ENCODE measurements around the gene NACA2. TPM values are rescaled to one million over a fixed set of nuclear protein-coding genes. Genes with fewer than 3 reads are reported as not detected.

The NACA2 gene
- total RNA-seq = not detected
- long read RNA-seq = 0 reads

DNA sequence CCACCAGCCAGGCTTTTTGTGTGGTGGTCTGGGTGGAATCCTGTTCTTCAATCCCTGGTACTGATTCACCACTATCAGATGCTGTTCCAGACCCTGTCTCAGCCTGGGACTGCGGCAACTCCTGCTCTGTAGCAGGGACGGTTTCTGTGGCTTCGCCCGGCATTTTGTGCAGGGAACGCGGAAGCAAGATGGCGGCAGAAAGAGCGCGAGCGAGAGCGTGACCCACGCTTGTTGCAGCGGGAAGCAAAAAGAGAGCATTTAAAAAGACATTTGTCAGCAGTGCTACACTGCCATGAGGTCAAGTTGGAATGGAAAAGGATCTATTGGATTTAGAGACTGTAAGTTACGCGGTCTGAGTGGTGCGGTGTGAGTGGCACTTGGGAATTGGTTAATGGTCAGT, at the start of gene NACA2:
Gene NACA2 (minus strand): TSS at position 202 of the 400 bp plus-strand sequence. CDS start 39 bp downstream, at position 163.
- H3K4me1 ChIP-seq = no peaks in the 10 kb centered on the region
- H3K27ac ChIP-seq (replicated peaks) = no peak within 1 kb of the TSS
- TF ChIP-seq CTCF (IDR thresholded peaks at IDR 0.05; ENCODE audit: borderline replicate concordance) = no peak
- H3K4me3 ChIP-seq = no peak within 1 kb of the TSS
- H3K27me3 ChIP-seq (ENCODE audit: low read depth) = peaks cover 64% of the 10 kb centered on the region
- H3K9me3 ChIP-seq (replicated peaks) = no peaks in the 10 kb centered on the region
- intact Hi-C loops (cut with micrococcal nuclease) = no loop called here
- DNase-seq = no peak
- H3K36me3 ChIP-seq = no peaks in the 10 kb centered on the region

- peaks cover 21% of the 10 kb centered on the region for H3K27me3 ChIP-seq (ENCODE audit: low read depth)
- H3K36me3 ChIP-seq = no peaks in the 10 kb centered on the region
- peaks cover 20% of the 10 kb centered on the region for H3K9me3 ChIP-seq (replicated peaks)
- no peaks in the 10 kb centered on the region for H3K4me1 ChIP-seq
- intact Hi-C loops (cut with micrococcal nuclease) = no loop called here
- no peak for TF ChIP-seq CTCF (IDR thresholded peaks at IDR 0.05; ENCODE audit: borderline replicate concordance)
- no peak for DNase-seq
- no peak overlapping the region for H3K27ac ChIP-seq (replicated peaks)
- no peak overlapping the region for H3K4me3 ChIP-seq
These were observed 48.8 kb upstream of the NACA2 start for GRCh38 chr17:61639818-61640217.

DNA sequence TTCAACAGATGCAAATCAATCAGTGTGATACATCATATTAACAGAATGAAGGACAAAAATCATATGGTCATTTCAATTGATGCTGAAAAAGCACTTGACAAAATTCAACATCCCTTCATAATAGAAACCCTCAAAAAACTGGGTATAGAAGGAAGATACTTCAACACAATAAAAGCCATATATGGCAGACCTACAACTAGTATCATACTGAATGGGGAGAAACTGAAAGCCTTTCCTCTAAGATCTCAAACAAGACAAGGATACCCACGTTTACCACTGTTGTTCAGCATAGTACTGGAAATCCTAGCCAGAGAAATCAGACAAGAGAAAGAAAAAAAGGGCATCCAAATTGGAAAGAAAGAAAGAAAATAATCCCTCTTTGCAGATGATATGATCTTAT, 47.1 kb upstream of the NACA2 start:
- H3K4me3 ChIP-seq = no peak overlapping the region
- no peak overlapping the region for H3K27ac ChIP-seq (replicated peaks)
- peaks cover 21% of the 10 kb centered on the region for H3K27me3 ChIP-seq (ENCODE audit: low read depth)
- no peak for DNase-seq
- H3K4me1 ChIP-seq = no peaks in the 10 kb centered on the region
- no peaks in the 10 kb centered on the region for H3K36me3 ChIP-seq
- H3K9me3 ChIP-seq (replicated peaks) = peaks cover 29% of the 10 kb centered on the region
- no peak for TF ChIP-seq CTCF (IDR thresholded peaks at IDR 0.05; ENCODE audit: borderline replicate concordance)
- intact Hi-C loops (cut with micrococcal nuclease) = no loop called here

DNA sequence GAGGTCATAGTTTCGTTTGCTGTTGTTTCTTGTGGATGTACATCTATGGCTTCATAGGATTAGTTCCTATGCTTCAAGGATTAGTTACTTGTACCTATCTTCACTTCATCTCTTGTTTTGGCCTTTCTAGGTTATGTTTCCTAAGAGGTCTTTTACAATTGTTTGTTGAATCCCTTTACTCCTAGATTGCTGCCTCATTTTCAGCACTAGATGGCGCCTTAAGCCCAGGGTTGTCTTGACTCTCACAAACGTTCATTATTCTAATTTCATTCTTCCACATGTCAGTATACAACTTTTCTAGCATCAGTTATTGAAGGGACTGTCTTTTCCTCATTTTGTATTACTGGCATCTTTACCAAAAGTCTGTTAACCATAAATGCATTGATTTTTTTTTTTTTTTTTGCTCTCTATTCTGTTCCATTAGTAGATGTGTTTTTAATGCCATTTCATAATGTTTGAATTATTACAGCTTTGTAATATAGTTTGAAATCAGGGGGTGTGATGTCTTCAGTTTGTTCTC, 45.0 kb upstream of the NACA2 start:
- H3K27ac ChIP-seq (replicated peaks) = no peak overlapping the region
- no peak for DNase-seq
- no peaks in the 10 kb centered on the region for H3K4me1 ChIP-seq
- peaks cover 26% of the 10 kb centered on the region for H3K9me3 ChIP-seq (replicated peaks)
- H3K36me3 ChIP-seq = no peaks in the 10 kb centered on the region
- no peak overlapping the region for H3K4me3 ChIP-seq
- peaks cover 21% of the 10 kb centered on the region for H3K27me3 ChIP-seq (ENCODE audit: low read depth)
- peak; percentile 45 for TF ChIP-seq CTCF (IDR thresholded peaks at IDR 0.05; ENCODE audit: borderline replicate concordance)
- intact Hi-C loops (cut with micrococcal nuclease) = no loop called here

DNA sequence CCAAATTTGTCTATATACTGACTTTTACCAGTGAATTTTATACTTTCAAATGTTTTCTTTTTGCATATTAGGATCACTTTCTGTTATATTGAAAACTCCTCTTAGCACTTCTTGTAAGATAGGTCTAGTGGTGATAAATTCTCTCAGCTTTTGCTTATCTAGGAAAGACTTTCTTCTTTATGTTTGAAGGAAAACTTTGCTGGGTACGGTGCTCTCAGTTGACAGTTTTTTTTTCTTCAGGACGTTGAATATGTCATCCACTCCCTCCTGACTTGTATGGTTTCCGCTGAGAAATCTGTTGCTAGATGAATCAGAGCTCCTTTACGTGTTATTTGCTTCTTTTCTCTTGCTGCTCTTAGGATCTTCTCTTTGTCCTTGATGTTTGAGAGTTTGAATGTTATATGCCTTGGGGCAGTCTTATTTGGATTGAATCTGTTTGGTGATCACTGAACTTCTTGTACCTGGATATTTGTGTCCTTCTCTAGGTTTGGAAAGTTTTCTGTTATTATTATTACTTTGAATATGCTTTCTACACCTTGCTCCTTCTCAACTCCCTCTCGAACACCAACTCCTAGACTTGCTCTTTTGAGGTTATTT, 44.0 kb upstream of the NACA2 start:
- peaks cover 25% of the 10 kb centered on the region for H3K27me3 ChIP-seq (ENCODE audit: low read depth)
- no peaks in the 10 kb centered on the region for H3K4me1 ChIP-seq
- no peaks in the 10 kb centered on the region for H3K36me3 ChIP-seq
- no peak overlapping the region for H3K4me3 ChIP-seq
- DNase-seq = no peak
- no peak for TF ChIP-seq CTCF (IDR thresholded peaks at IDR 0.05; ENCODE audit: borderline replicate concordance)
- peaks cover 25% of the 10 kb centered on the region for H3K9me3 ChIP-seq (replicated peaks)
- no peak overlapping the region for H3K27ac ChIP-seq (replicated peaks)
- intact Hi-C loops (cut with micrococcal nuclease) = no loop called here

Data from left ventricle myocardium inferior (tissue), 1 donor.